ENCODE results near the gene CUBN.
A peak's percentile ranks its signal among the peaks of the same experiment; 100 is the strongest.

Gene CUBN

DNA sequence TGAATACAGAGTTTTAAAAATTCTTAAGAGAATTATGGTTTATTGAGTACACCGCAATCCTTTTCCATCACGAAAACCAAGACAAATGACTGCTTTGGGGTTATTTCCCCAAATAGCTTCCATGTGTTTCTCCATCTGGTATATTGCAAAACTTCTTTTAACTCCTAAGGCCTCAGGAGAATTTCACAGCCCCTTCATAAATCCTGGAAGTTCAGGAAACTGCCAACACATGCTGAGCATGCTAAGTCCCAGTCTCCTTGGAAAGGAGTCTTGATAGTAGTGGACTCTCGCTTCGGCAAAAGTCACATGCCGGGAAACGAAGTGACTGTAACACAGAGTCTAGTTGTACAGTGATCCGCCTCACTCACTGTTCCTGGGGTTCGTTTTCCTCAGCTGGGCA lies 224.3 kb downstream of the CUBN start:
- TF ChIP-seq CTCF (IDR thresholded peaks at IDR 0.05; ENCODE audit: low read depth, low read length), result no peak
- H3K4me3 ChIP-seq (replicated peaks in 1 of 2; ENCODE audit: low read depth in 2 of 2, low read length in 2 of 2), result no peak overlapping the region
- DNase-seq (ENCODE audit: low read depth in 2 of 2), result peak in 1 of 2 donors; percentile 45

- no peak for TF ChIP-seq CTCF (IDR thresholded peaks at IDR 0.05; ENCODE audit: low read depth, low read length)
- no peak overlapping the region for H3K4me3 ChIP-seq (replicated peaks in 1 of 2; ENCODE audit: low read depth in 2 of 2, low read length in 2 of 2)
- peak; percentile 47 to 81 for DNase-seq (ENCODE audit: low read depth in 2 of 2)
These were observed 225.0 kb downstream of the CUBN start for GRCh38 chr10:16904639-16905061.

- no peak overlapping the region for H3K4me3 ChIP-seq (replicated peaks in 1 of 2; ENCODE audit: low read depth in 2 of 2, low read length in 2 of 2)
- DNase-seq (ENCODE audit: low read depth in 2 of 2), result no peak
- TF ChIP-seq CTCF (IDR thresholded peaks at IDR 0.05; ENCODE audit: low read depth, low read length), result no peak
These were observed 225.6 kb downstream of the CUBN start for GRCh38 chr10:16904049-16904448.

- DNase-seq (ENCODE audit: low read depth in 2 of 2), result no peak
- H3K4me3 ChIP-seq (replicated peaks in 1 of 2; ENCODE audit: low read depth in 2 of 2, low read length in 2 of 2), result no peak overlapping the region
- no peak for TF ChIP-seq CTCF (IDR thresholded peaks at IDR 0.05; ENCODE audit: low read depth, low read length)
These were observed 227.0 kb downstream of the CUBN start for GRCh38 chr10:16902606-16903005.

GRCh38 chr10:16901106-16901505 lies 228.5 kb downstream of the CUBN start:
- no peak for DNase-seq (ENCODE audit: low read depth in 2 of 2)
- H3K4me3 ChIP-seq (replicated peaks in 1 of 2; ENCODE audit: low read depth in 2 of 2, low read length in 2 of 2), result no peak overlapping the region
- TF ChIP-seq CTCF (IDR thresholded peaks at IDR 0.05; ENCODE audit: low read depth, low read length), result no peak

DNA sequence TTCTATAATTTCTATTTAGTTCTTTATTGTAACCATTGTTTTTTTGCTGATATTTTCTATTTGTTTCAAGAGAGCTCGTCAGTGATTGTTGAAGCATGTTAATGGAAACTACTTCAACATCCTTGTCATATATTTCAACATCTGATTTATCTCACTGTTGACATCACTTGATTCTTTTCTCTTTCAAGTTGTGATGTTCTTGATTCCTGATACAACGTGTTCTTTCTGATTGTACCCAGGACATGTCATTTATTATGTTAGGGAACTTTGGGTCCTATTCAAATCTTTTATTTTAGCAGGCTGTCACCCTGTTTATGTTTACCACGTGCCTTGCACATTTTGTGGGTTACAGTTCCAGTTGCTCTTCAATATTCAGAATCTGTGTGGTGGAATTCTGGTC lies 232.6 kb downstream of the CUBN start:
- no peak for DNase-seq (ENCODE audit: low read depth in 2 of 2)
- TF ChIP-seq CTCF (IDR thresholded peaks at IDR 0.05; ENCODE audit: low read depth, low read length), result no peak
- H3K4me3 ChIP-seq (replicated peaks in 1 of 2; ENCODE audit: low read depth in 2 of 2, low read length in 2 of 2), result no peak overlapping the region

- DNase-seq (ENCODE audit: low read depth in 2 of 2), result peak in 1 of 2 donors; percentile 28
- no peak overlapping the region for H3K4me3 ChIP-seq (replicated peaks in 1 of 2; ENCODE audit: low read depth in 2 of 2, low read length in 2 of 2)
- TF ChIP-seq CTCF (IDR thresholded peaks at IDR 0.05; ENCODE audit: low read depth, low read length), result no peak
These were observed 234.8 kb downstream of the CUBN start for GRCh38 chr10:16894821-16895220.
